CD14-positive monocyte (primary cell): ENCODE results near the gene CABP1. TPM values are rescaled to one million over a fixed set of nuclear protein-coding genes. Genes with fewer than 3 reads are reported as not detected.
A peak's percentile ranks its signal among the peaks of the same experiment; 100 is the strongest.

ENCODE experiments used
- DNase-seq, 3 donors: peaks; one replicate each; pipeline ENCODE4 v3.0.0-alpha.2; 2011 to 2022
- H2AFZ ChIP-seq: 2 replicates; pipeline ENCODE4 v1.6.0; 2012; ENCODE audit warnings: mild to moderate bottlenecking, low read depth, low read length, inconsistent platforms; ENCODE audit not compliant: insufficient read depth, poor library complexity, severe bottlenecking
- H3K27ac ChIP-seq, 2 donors: 1 replicate in 1 of 2; 2 replicates in 1 of 2; pipeline ENCODE4 v1.5.1; 2012 to 2013; ENCODE audit warnings: low read length in 2 of 2, control low read depth in 1 of 2, inconsistent platforms in 1 of 2, low read depth in 1 of 2, mild to moderate bottlenecking in 1 of 2
- H3K27me3 ChIP-seq, 2 donors: one replicate each; pipeline versions ENCODE4 v1.6.0 to v1.6.1; 2011 to 2013; ENCODE audit warnings: low read length in 2 of 2; ENCODE audit not compliant: control insufficient read depth in 2 of 2, insufficient read depth in 2 of 2
- H3K36me3 ChIP-seq, 2 donors: replicated peaks in 1 of 2; 1 replicate in 1 of 2; 2 replicates in 1 of 2; pipeline versions ENCODE4 v1.5.1 to v1.6.1; 2012 to 2013; ENCODE audit warnings: low read length in 2 of 2, control low read depth in 1 of 2, inconsistent platforms in 1 of 2, mild to moderate bottlenecking in 1 of 2; ENCODE audit not compliant: insufficient read depth in 2 of 2, control insufficient read depth in 1 of 2
- H3K4me1 ChIP-seq, 2 donors: 1 replicate in 1 of 2; 2 replicates in 1 of 2; pipeline versions ENCODE4 v1.5.1 to v1.6.1; 2012 to 2013; ENCODE audit warnings: low read length in 2 of 2, control low read depth in 1 of 2, inconsistent platforms in 1 of 2, mild to moderate bottlenecking in 1 of 2, moderate library complexity in 1 of 2; ENCODE audit not compliant: insufficient read depth in 2 of 2, control insufficient read depth in 1 of 2
- H3K4me2 ChIP-seq: replicated peaks from 2 replicates; pipeline ENCODE3; 2012; ENCODE audit warnings: low read length, moderate library complexity, mild to moderate bottlenecking; ENCODE audit not compliant: poor library complexity, severe bottlenecking; ENCODE audit errors: extremely low read depth
- H3K4me3 ChIP-seq, 3 experiments: fragments of 200-600 bp in 1 of 3; sonication (generic) in 1 of 3; replicated peaks in 1 of 3; 1 replicate in 2 of 3; 2 replicates in 1 of 3; pipeline ENCODE4 v1.5.1; 2011 to 2013; ENCODE audit warnings: low read length in 3 of 3, mild to moderate bottlenecking in 3 of 3, control low read depth in 2 of 3, low read depth in 2 of 3, inconsistent platforms in 1 of 3, moderate library complexity in 1 of 3
- H3K79me2 ChIP-seq: 2 replicates; pipeline ENCODE4 v1.6.0; 2012; ENCODE audit warnings: mild to moderate bottlenecking, control low read depth, inconsistent platforms, low read length, moderate library complexity; ENCODE audit not compliant: insufficient read depth
- H3K9ac ChIP-seq: 2 replicates; pipeline ENCODE4 v1.6.0; 2017; ENCODE audit warnings: low read length, mild to moderate bottlenecking; ENCODE audit not compliant: insufficient read depth, poor library complexity, severe bottlenecking
- H3K9me3 ChIP-seq, 2 donors: replicated peaks in 1 of 2; 1 replicate in 1 of 2; 2 replicates in 1 of 2; pipeline versions ENCODE4 v1.5.1 to v1.6.1; 2012 to 2013; ENCODE audit warnings: low read length in 2 of 2, control low read depth in 1 of 2; ENCODE audit not compliant: control insufficient read depth in 1 of 2, insufficient read depth in 1 of 2
- H4K20me1 ChIP-seq: 2 replicates; pipeline ENCODE4 v1.6.0; 2012; ENCODE audit warnings: mild to moderate bottlenecking, low read length, control low read depth, moderate library complexity; ENCODE audit not compliant: insufficient read depth
- H3K27ac Mint-ChIP-seq, 7 donors: one replicate each; pipeline ENCODE4 v1.8.0; 2020; ENCODE audit warnings: mild to moderate bottlenecking in 7 of 7, mixed read lengths in 7 of 7, moderate library complexity in 6 of 7, inconsistent platforms in 2 of 7
- H3K27me3 Mint-ChIP-seq, 3 donors: one replicate each; pipeline ENCODE4 v1.8.0; 2021 to 2022; ENCODE audit warnings: low read depth in 3 of 3, mild to moderate bottlenecking in 3 of 3, mixed read lengths in 3 of 3, moderate library complexity in 3 of 3, inconsistent platforms in 1 of 3
- H3K36me3 Mint-ChIP-seq, 2 donors: one replicate each; pipeline ENCODE4 v1.8.0; 2020; ENCODE audit warnings: mixed read lengths in 2 of 2, inconsistent platforms in 1 of 2, mild to moderate bottlenecking in 1 of 2
- H3K4me1 Mint-ChIP-seq: one replicate; pipeline ENCODE4 v1.8.0; 2020; ENCODE audit warnings: mild to moderate bottlenecking, mixed read lengths
- H3K4me3 Mint-ChIP-seq, 2 donors: one replicate each; pipeline ENCODE4 v1.8.0; 2020; ENCODE audit warnings: mild to moderate bottlenecking in 2 of 2, mixed read lengths in 2 of 2, moderate library complexity in 1 of 2
- H3K9me3 Mint-ChIP-seq, 7 donors: one replicate each; pipeline ENCODE4 v1.8.0; 2020 to 2022; ENCODE audit warnings: mixed read lengths in 7 of 7, mild to moderate bottlenecking in 6 of 7, moderate library complexity in 6 of 7, inconsistent platforms in 2 of 7
- WGBS: methylation state at CpG from one replicate; pipeline ENCODE4 v1.1.5; 2013; ENCODE audit warnings: missing lambda C conversion rate; ENCODE audit not compliant: insufficient coverage; 5-methylcytosine and 5-hydroxymethylcytosine counted together
- intact Hi-C, 2 donors: fragments of 100-400 bp; cut with micrococcal nuclease; formaldehyde crosslinking; loops; one replicate each; pipeline versions ENCODE4 v1.15.0 to v1.15.1; 2023
- polyA plus RNA-seq, 3 donors: library from polyadenylated mRNA; depleted of rRNA in 1 of 3; unstranded in 2 of 3; stranded (reverse) in 1 of 3; fragments of 300-500 nt in 2 of 3; fragments of >200 nt in 1 of 3; fragmentation: Illumina TruSeq in 2 of 3; gene quantifications; 1 replicate in 2 of 3; 2 replicates in 1 of 3; pipeline ENCODE4 v1.2.3, GENCODE V29; 2012 to 2021
- TF ChIP-seq, protein P1 (sequence below): fragments of 200-600 bp; IDR thresholded peaks from one replicate; pipeline ENCODE4 v1.8.0; 2022; ENCODE audit warnings: antibody characterized with exemption, mild to moderate bottlenecking

CABP1 gene
- polyA plus RNA-seq, 3 donors = 0.19 to 0.43 TPM; not detected in 1

DNA sequence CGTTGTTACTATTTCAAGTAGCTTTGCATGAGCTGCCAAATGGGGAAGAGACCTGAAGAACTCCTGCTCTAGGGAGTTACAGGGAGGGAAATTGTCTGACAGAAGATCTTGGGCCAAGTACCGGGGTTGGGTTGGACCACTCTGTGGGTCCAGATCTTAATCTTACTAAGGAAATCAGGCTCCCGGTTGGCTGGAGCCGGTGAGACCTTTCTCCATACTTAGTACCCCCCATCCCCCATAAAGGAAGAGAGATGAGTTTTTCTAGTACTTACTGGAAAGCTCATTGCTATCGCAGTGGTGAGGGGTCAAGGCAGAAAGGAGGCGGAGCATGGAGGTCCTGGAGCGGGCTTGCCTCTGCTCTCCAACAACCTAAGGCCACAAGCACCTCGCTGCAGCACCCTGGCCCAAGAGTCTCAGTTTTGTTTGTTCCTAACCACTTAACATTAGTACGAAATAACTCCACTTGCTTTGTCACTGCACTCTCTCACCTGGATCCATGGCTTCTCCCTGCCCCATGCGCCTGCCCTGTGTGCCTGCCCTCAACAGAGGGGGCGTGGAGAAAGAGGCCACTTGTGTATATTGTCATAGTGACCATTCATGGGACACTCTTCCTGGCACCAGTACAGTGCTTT lies 63.0 kb downstream of the CABP1 start:
- Histone ChIP-seq H3K36me3 (peaks cover 24 to 56% of the 10 kb centered on the region in 2 donors), H3K4me2 (no peak overlapping the region), H4K20me1 (no peaks in the 10 kb centered on the region), H3K4me1 (peaks cover 17 to 19% of the 10 kb centered on the region in 2 donors), H3K9me3 (no peaks in the 10 kb centered on the region), H3K9ac (no peak overlapping the region), H3K79me2 (peaks cover 10% of the 10 kb centered on the region), H2AFZ (no peak overlapping the region), H3K27me3 (no peaks in the 10 kb centered on the region), H3K4me3 (no peak overlapping the region), H3K27ac (no peak overlapping the region)
- Mint-ChIP-seq H3K9me3 (no peaks in the 10 kb centered on the region), H3K27ac (peak overlapping the region in 2 of 7 donors; percentile 31 to 52), H3K27me3 (peaks cover 0 to 1% (median 0%) of the 10 kb centered on the region in 3 donors), H3K36me3 (peaks cover 48 to 56% of the 10 kb centered on the region in 2 donors), H3K4me1 (peaks cover 18% of the 10 kb centered on the region), H3K4me3 (no peak overlapping the region)
- intact Hi-C loops = no loop called here
- TF ChIP-seq, protein P1, sequence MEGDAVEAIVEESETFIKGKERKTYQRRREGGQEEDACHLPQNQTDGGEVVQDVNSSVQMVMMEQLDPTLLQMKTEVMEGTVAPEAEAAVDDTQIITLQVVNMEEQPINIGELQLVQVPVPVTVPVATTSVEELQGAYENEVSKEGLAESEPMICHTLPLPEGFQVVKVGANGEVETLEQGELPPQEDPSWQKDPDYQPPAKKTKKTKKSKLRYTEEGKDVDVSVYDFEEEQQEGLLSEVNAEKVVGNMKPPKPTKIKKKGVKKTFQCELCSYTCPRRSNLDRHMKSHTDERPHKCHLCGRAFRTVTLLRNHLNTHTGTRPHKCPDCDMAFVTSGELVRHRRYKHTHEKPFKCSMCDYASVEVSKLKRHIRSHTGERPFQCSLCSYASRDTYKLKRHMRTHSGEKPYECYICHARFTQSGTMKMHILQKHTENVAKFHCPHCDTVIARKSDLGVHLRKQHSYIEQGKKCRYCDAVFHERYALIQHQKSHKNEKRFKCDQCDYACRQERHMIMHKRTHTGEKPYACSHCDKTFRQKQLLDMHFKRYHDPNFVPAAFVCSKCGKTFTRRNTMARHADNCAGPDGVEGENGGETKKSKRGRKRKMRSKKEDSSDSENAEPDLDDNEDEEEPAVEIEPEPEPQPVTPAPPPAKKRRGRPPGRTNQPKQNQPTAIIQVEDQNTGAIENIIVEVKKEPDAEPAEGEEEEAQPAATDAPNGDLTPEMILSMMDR = no peak
- no peak for DNase-seq
- 90% methylated on average over 4 of the region's 11 CpGs for WGBS

DNA sequence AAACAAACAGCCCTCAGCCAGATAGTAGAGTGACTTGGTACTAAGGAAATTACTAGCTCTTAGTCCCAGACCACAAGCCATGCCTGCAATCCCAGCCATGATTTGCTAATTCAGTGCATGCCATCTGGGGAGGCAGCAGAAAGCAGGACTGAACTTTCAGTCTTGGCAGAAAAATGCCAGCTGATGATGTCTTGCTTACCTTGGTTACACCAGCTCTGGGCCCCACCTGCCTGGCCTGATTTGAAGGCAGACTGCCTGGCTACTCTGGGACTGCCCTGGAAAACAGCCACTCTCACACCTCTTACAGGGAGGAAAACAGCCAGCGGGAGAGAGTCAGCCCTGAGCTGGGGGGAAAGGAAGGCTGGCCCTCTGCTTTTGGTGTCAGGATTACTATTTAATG lies 65.2 kb downstream of the CABP1 start:
- no CpG with 5 or more reads among the region's 1 CpG for WGBS
- H3K27me3 ChIP-seq = no peaks in the 10 kb centered on the region
- H3K36me3 Mint-ChIP-seq = peaks cover 37 to 42% of the 10 kb centered on the region in 2 donors
- no peak overlapping the region for H3K27ac ChIP-seq
- peaks cover 6 to 7% of the 10 kb centered on the region in 2 donors for H3K4me1 ChIP-seq
- intact Hi-C loops = no loop called here
- no peak for DNase-seq
- H3K4me3 ChIP-seq = no peak overlapping the region
- H3K27ac Mint-ChIP-seq = no peak overlapping the region
- TF ChIP-seq, protein P1 = no peak
- peaks cover 20 to 45% of the 10 kb centered on the region in 2 donors for H3K36me3 ChIP-seq
- no peak overlapping the region for H2AFZ ChIP-seq
- no peaks in the 10 kb centered on the region for H4K20me1 ChIP-seq
- no peaks in the 10 kb centered on the region for H3K9me3 Mint-ChIP-seq
- no peaks in the 10 kb centered on the region for H3K9me3 ChIP-seq
- peaks cover 0 to 1% (median 0%) of the 10 kb centered on the region in 3 donors for H3K27me3 Mint-ChIP-seq
- peaks cover 3% of the 10 kb centered on the region for H3K79me2 ChIP-seq
- H3K4me2 ChIP-seq = no peak overlapping the region
- H3K4me1 Mint-ChIP-seq = peaks cover 5% of the 10 kb centered on the region
- H3K4me3 Mint-ChIP-seq = no peak overlapping the region
- H3K9ac ChIP-seq = no peak overlapping the region
